Astrocyte of the cerebellum (primary cell): ENCODE measurements around the gene KIF4A.

ENCODE experiments used
- DNase-seq: peaks from one replicate; pipeline ENCODE4 v3.0.0-alpha.2; 2011; ENCODE audit warnings: low read depth
- H3K4me3 ChIP-seq: 2 replicates; pipeline ENCODE4 v1.5.1; 2011; ENCODE audit warnings: mild to moderate bottlenecking, low read depth, low read length, moderate library complexity
- CTCF ChIP-seq: IDR thresholded peaks from 2 replicates; pipeline ENCODE4 v1.5.1; 2012; ENCODE audit warnings: low read length, low read depth, moderate library complexity, mild to moderate bottlenecking; ENCODE audit errors: missing control alignments
- in situ Hi-C: cut with HindIII; loops from 2 replicates; pipeline ENCODE4 v1.10.0; 2017; ENCODE audit warnings: low sequenced_read_pairs

KIF4A gene

GRCh38 chrX:70427365-70427764 lies 137.5 kb downstream of the KIF4A start:
- H3K4me3 ChIP-seq = no peak overlapping the region
- DNase-seq = no peak
- no peak for TF ChIP-seq CTCF
- in situ Hi-C loops = no loop called here

- no peak for DNase-seq
- no peak for TF ChIP-seq CTCF
- in situ Hi-C loops = no loop called here
- H3K4me3 ChIP-seq = no peak overlapping the region
These were observed 139.9 kb downstream of the KIF4A start for GRCh38 chrX:70429759-70430158.

- in situ Hi-C loops = no loop called here
- peak overlapping the region; percentile 73 for H3K4me3 ChIP-seq
- no peak for DNase-seq
- no peak for TF ChIP-seq CTCF
These were observed 143.3 kb downstream of the KIF4A start for GRCh38 chrX:70432936-70433847.

GRCh38 chrX:70433848-70434351 lies 144.0 kb downstream of the KIF4A start:
- in situ Hi-C loops = no loop called here
- peak overlapping the region; percentile 73 for H3K4me3 ChIP-seq
- peak; percentile 52 for TF ChIP-seq CTCF
- DNase-seq = no peak

- TF ChIP-seq CTCF = no peak
- DNase-seq = peak; percentile 39
- H3K4me3 ChIP-seq = peak overlapping the region; percentile 73
- in situ Hi-C loops = no loop called here
These were observed 144.5 kb downstream of the KIF4A start for GRCh38 chrX:70434352-70434866.

- TF ChIP-seq CTCF = no peak
- peak overlapping the region; percentile 73 for H3K4me3 ChIP-seq
- DNase-seq = no peak
- in situ Hi-C loops = no loop called here
These were observed 145.1 kb downstream of the KIF4A start for GRCh38 chrX:70434914-70435586.
